HUES48 (cell line): ENCODE data around the gene CEACAM18.

Experiments
- H3K27ac ChIP-seq: one replicate; pipeline ENCODE4 v1.7.0; 2013; ENCODE audit warnings: low read depth, low read length, inconsistent platforms
- H3K27me3 ChIP-seq: 2 replicates; pipeline ENCODE4 v1.6.1; 2013; ENCODE audit warnings: mild to moderate bottlenecking, low read length; ENCODE audit not compliant: control insufficient read depth, insufficient read depth
- H3K36me3 ChIP-seq: 2 replicates; pipeline ENCODE4 v1.6.1; 2013; ENCODE audit warnings: low read length; ENCODE audit not compliant: control insufficient read depth, insufficient read depth
- H3K4me1 ChIP-seq: 2 replicates; pipeline ENCODE4 v1.6.1; 2013; ENCODE audit warnings: mild to moderate bottlenecking, low read length; ENCODE audit not compliant: control insufficient read depth, insufficient read depth
- H3K4me3 ChIP-seq: 2 replicates; pipeline ENCODE4 v1.5.1; 2013; ENCODE audit warnings: mild to moderate bottlenecking, low read depth, low read length
- H3K9ac ChIP-seq: 2 replicates; pipeline ENCODE4 v1.6.1; 2013; ENCODE audit warnings: mild to moderate bottlenecking, low read depth, low read length, moderate library complexity
- H3K9me3 ChIP-seq: 2 replicates; pipeline ENCODE4 v1.6.1; 2013; ENCODE audit warnings: low read length; ENCODE audit not compliant: control insufficient read depth, insufficient read depth

Gene CEACAM18

GRCh38 chr19:51448011-51448410, 30.3 kb upstream of the CEACAM18 start:
- no peaks in the 10 kb centered on the region for H3K4me1 ChIP-seq
- H3K36me3 ChIP-seq = no peaks in the 10 kb centered on the region
- peaks cover 20% of the 10 kb centered on the region for H3K9me3 ChIP-seq
- H3K27me3 ChIP-seq = no peaks in the 10 kb centered on the region
- no peak overlapping the region for H3K27ac ChIP-seq
- no peak overlapping the region for H3K9ac ChIP-seq
- no peak overlapping the region for H3K4me3 ChIP-seq

- no peak overlapping the region for H3K9ac ChIP-seq
Measured at GRCh38 chr19:51448411-51449016, 29.8 kb upstream of the CEACAM18 start.

GRCh38 chr19:51450730-51451307, 27.5 kb upstream of the CEACAM18 start:
- Histone ChIP-seq H3K9me3 (peaks cover 20% of the 10 kb centered on the region), H3K36me3 (no peaks in the 10 kb centered on the region), H3K4me3 (no peak overlapping the region), H3K9ac (no peak overlapping the region), H3K27me3 (no peaks in the 10 kb centered on the region), H3K27ac (no peak overlapping the region), H3K4me1 (no peaks in the 10 kb centered on the region)

More at GRCh38 chr19:51448411-51449016, 29.8 kb upstream of the CEACAM18 start:
- no peak overlapping the region for H3K4me3 ChIP-seq
- peaks cover 20% of the 10 kb centered on the region for H3K9me3 ChIP-seq
- H3K4me1 ChIP-seq = no peaks in the 10 kb centered on the region
- no peak overlapping the region for H3K27ac ChIP-seq
- H3K27me3 ChIP-seq = no peaks in the 10 kb centered on the region
- no peaks in the 10 kb centered on the region for H3K36me3 ChIP-seq

- Histone ChIP-seq H3K36me3 (no peaks in the 10 kb centered on the region), H3K4me3 (no peak overlapping the region), H3K4me1 (peaks cover 3% of the 10 kb centered on the region; the same call in 1 of the 2 replicates), H3K27ac (no peak overlapping the region), H3K9me3 (no peaks in the 10 kb centered on the region; the same call in 1 of the 2 replicates), H3K9ac (no peak overlapping the region), H3K27me3 (no peaks in the 10 kb centered on the region)
Measured at GRCh38 chr19:51456541-51457290, 21.6 kb upstream of the CEACAM18 start.

- no peak overlapping the region for H3K4me3 ChIP-seq
- peaks cover 3% of the 10 kb centered on the region; the same call in 1 of the 2 replicates for H3K4me1 ChIP-seq
- H3K9ac ChIP-seq = no peak overlapping the region
- no peaks in the 10 kb centered on the region for H3K27me3 ChIP-seq
- no peaks in the 10 kb centered on the region for H3K36me3 ChIP-seq
- no peak overlapping the region for H3K27ac ChIP-seq
- H3K9me3 ChIP-seq = no peaks in the 10 kb centered on the region; the same call in 1 of the 2 replicates
Measured at GRCh38 chr19:51457351-51458013, 20.9 kb upstream of the CEACAM18 start.

- Histone ChIP-seq H3K36me3 (no peaks in the 10 kb centered on the region), H3K4me1 (peaks cover 3% of the 10 kb centered on the region; the same call in 1 of the 2 replicates), H3K27me3 (no peaks in the 10 kb centered on the region), H3K27ac (no peak within 1 kb of the TSS), H3K9ac (no peak within 1 kb of the TSS), H3K4me3 (no peak within 1 kb of the TSS), H3K9me3 (no peaks in the 10 kb centered on the region; the same call in 1 of the 2 replicates)
Measured at GRCh38 chr19:51458051-51458645, 20.2 kb upstream of the CEACAM18 start, which contains the start of gene SIGLEC8. SIGLEC8 (minus strand) TSS chr19:51458454; CDS start chr19:51458387, 67 bp downstream.

GRCh38 chr19:51458899-51459505, 19.3 kb upstream of the CEACAM18 start:
- no peaks in the 10 kb centered on the region for H3K27me3 ChIP-seq
- peaks cover 3% of the 10 kb centered on the region; the same call in 1 of the 2 replicates for H3K4me1 ChIP-seq
- H3K27ac ChIP-seq = no peak overlapping the region
- H3K9ac ChIP-seq = no peak overlapping the region
- H3K9me3 ChIP-seq = no peaks in the 10 kb centered on the region; the same call in 1 of the 2 replicates
- no peak overlapping the region for H3K4me3 ChIP-seq
- no peaks in the 10 kb centered on the region for H3K36me3 ChIP-seq

- H3K27me3 ChIP-seq = peaks cover 7% of the 10 kb centered on the region
- peaks cover 3% of the 10 kb centered on the region; the same call in 1 of the 2 replicates for H3K4me1 ChIP-seq
- no peak overlapping the region for H3K27ac ChIP-seq
- H3K9ac ChIP-seq = no peak overlapping the region
- no peaks in the 10 kb centered on the region for H3K36me3 ChIP-seq
- no peaks in the 10 kb centered on the region; the same call in 1 of the 2 replicates for H3K9me3 ChIP-seq
- H3K4me3 ChIP-seq = peak overlapping the region; percentile 53
Measured at GRCh38 chr19:51460164-51460992, 18.0 kb upstream of the CEACAM18 start.

- Histone ChIP-seq H3K27ac (no peak overlapping the region), H3K4me3 (no peak overlapping the region), H3K27me3 (peaks cover 15% of the 10 kb centered on the region), H3K4me1 (peaks cover 3% of the 10 kb centered on the region; the same call in 1 of the 2 replicates), H3K9me3 (no peaks in the 10 kb centered on the region; the same call in 1 of the 2 replicates), H3K9ac (no peak overlapping the region), H3K36me3 (no peaks in the 10 kb centered on the region)
Measured at GRCh38 chr19:51461723-51462161, 16.6 kb upstream of the CEACAM18 start.
